AML-193 (cell line): ENCODE results near the gene YARS1.
A peak's percentile ranks its signal among the peaks of the same experiment; 100 is the strongest.

ENCODE experiments used
- DNase-seq, 2 experiments: peaks; one replicate each; lab custom pipeline; 2025; lab: John Stamatoyannopoulos, UW

The YARS1 gene

GRCh38 chr1:32780628-32781234, 36.4 kb downstream of the YARS1 start:
- no peak for DNase-seq

- DNase-seq: no peak
Observed at GRCh38 chr1:32780005-32780404, 37.2 kb downstream of the YARS1 start.

GRCh38 chr1:32779242-32779641, 37.9 kb downstream of the YARS1 start:
- no peak for DNase-seq

GRCh38 chr1:32775640-32776337, 41.4 kb downstream of the YARS1 start:
- no peak for DNase-seq

GRCh38 chr1:32774950-32775634, 42.1 kb downstream of the YARS1 start:
- no peak for DNase-seq

GRCh38 chr1:32774464-32774808, 42.7 kb downstream of the YARS1 start:
- no peak for DNase-seq

GRCh38 chr1:32773764-32774463, 43.2 kb downstream of the YARS1 start:
- no peak for DNase-seq

- peak; percentile 27 for DNase-seq
Observed at GRCh38 chr1:32773018-32773763, 44.0 kb downstream of the YARS1 start.

GRCh38 chr1:32772281-32773017, 44.7 kb downstream of the YARS1 start:
- DNase-seq: no peak

GRCh38 chr1:32771561-32772280, 45.4 kb downstream of the YARS1 start:
- DNase-seq: no peak

GRCh38 chr1:32770741-32771548, 46.2 kb downstream of the YARS1 start:
- DNase-seq: no peak

- no peak for DNase-seq
Observed at GRCh38 chr1:32770221-32770731, 46.9 kb downstream of the YARS1 start.

- DNase-seq: no peak
Observed at GRCh38 chr1:32769524-32770220, 47.5 kb downstream of the YARS1 start.

GRCh38 chr1:32768110-32768850, 48.9 kb downstream of the YARS1 start:
- DNase-seq: no peak

GRCh38 chr1:32767641-32768040, 49.5 kb downstream of the YARS1 start:
- DNase-seq: no peak

GRCh38 chr1:32767156-32767555, 50.0 kb downstream of the YARS1 start:
- no peak for DNase-seq

- DNase-seq: no peak
Observed at GRCh38 chr1:32766328-32766972, 50.7 kb downstream of the YARS1 start.
